Endothelial cell of umbilical vein (primary cell): ENCODE data around the gene CALN1. TPM values are rescaled to one million over a fixed set of nuclear protein-coding genes. Genes with fewer than 3 reads are reported as not detected.

Experiments used
- BruUV-seq: library from RNA; stranded (reverse); fragments of 400-500 nt; replicated peaks from 2 replicates; lab custom pipeline; 2021; lab: Mats Ljungman, UMichigan
- CTCF ChIA-PET: fragments of 300-600, 350-600 bp; sonication (Branson Sonifier 250); formaldehyde crosslinking; loops from one replicate; lab custom pipeline; 2021; ENCODE audit warnings: antibody characterized with exemption, inconsistent platforms; lab: Charles Lee
- POLR2A ChIA-PET: fragments of 300-600, 350-600 bp; sonication (Branson Sonifier 250); formaldehyde crosslinking; loops from one replicate; lab custom pipeline; 2021; ENCODE audit warnings: antibody characterized with exemption, inconsistent platforms; lab: Charles Lee
- DNase-seq: peaks from one replicate; pipeline ENCODE4 v3.0.0-alpha.2; 2011; ENCODE audit warnings: low read depth, low spot score
- FAIRE-seq: peaks from 2 replicates; lab custom pipeline; 2011; peaks lifted over from hg19 to GRCh38; lab: Jason Lieb, UNC
- H2AFZ ChIP-seq: 2 replicates; pipeline ENCODE4 v1.6.0; 2012; ENCODE audit warnings: low read depth, low read length, control low read depth, inconsistent platforms
- H3K27ac ChIP-seq: 2 replicates; pipeline ENCODE4 v1.5.1; 2011; ENCODE audit warnings: low read depth, mild to moderate bottlenecking, control low read depth, low read length, moderate library complexity; ENCODE audit not compliant: insufficient read depth
- H3K27me3 ChIP-seq, 2 experiments: 2 replicates each; pipeline versions ENCODE4 v1.6.0 to v1.6.1; 2011; ENCODE audit warnings: low read length in 2 of 2, mixed read lengths in 1 of 2; ENCODE audit not compliant: control insufficient read depth in 2 of 2, insufficient read depth in 2 of 2
- H3K36me3 ChIP-seq, 2 experiments: 2 replicates in 1 of 2; 3 replicates in 1 of 2; pipeline ENCODE4 v1.5.1; 2011; ENCODE audit warnings: low read length in 2 of 2, mild to moderate bottlenecking in 1 of 2, moderate library complexity in 1 of 2; ENCODE audit not compliant: control insufficient read depth in 2 of 2, insufficient read depth in 2 of 2; ENCODE audit errors: extremely low read depth in 1 of 2
- H3K4me1 ChIP-seq: 3 replicates; pipeline ENCODE4 v1.5.1; 2011; ENCODE audit warnings: mild to moderate bottlenecking, low read length; ENCODE audit not compliant: control insufficient read depth, insufficient read depth; ENCODE audit errors: extremely low read depth
- H3K4me2 ChIP-seq: 2 replicates; pipeline ENCODE4 v1.6.1; 2011; ENCODE audit warnings: low read length, control low read depth, mixed read lengths; ENCODE audit not compliant: insufficient read depth
- H3K4me3 ChIP-seq, 3 experiments: fragments of 200-600 bp in 1 of 3; sonication (generic), shearing (Covaris generic) in 1 of 3; replicated peaks in 1 of 3; 2 replicates each; pipeline ENCODE4 v1.5.1; 2011 to 2016; ENCODE audit warnings: control low read depth in 3 of 3, low read length in 3 of 3, mild to moderate bottlenecking in 2 of 3, inconsistent platforms in 1 of 3, low read depth in 1 of 3, moderate library complexity in 1 of 3; ENCODE audit not compliant: insufficient read depth in 1 of 3
- H3K79me2 ChIP-seq: 2 replicates; pipeline ENCODE4 v1.6.0; 2012; ENCODE audit warnings: low read length, inconsistent platforms; ENCODE audit not compliant: control insufficient read depth, insufficient read depth
- H3K9ac ChIP-seq: replicated peaks from 2 replicates; pipeline ENCODE3; 2011; ENCODE audit warnings: low read length, control low read depth; ENCODE audit not compliant: insufficient read depth; ENCODE audit errors: extremely low read depth
- H3K9me1 ChIP-seq: replicated peaks from 3 replicates; pipeline ENCODE4 v1.6.0; 2011; ENCODE audit warnings: mild to moderate bottlenecking, low read length; ENCODE audit not compliant: control insufficient read depth, insufficient read depth; ENCODE audit errors: extremely low read depth
- H3K9me3 ChIP-seq: replicated peaks from 2 replicates; pipeline ENCODE4 v1.5.1; 2012; ENCODE audit warnings: low read length, inconsistent platforms; ENCODE audit not compliant: control insufficient read depth, insufficient read depth
- H4K20me1 ChIP-seq: replicated peaks from 2 replicates; pipeline ENCODE3; 2011; ENCODE audit warnings: mild to moderate bottlenecking, low read length; ENCODE audit not compliant: control insufficient read depth, insufficient read depth; ENCODE audit errors: extremely low read depth
- CTCF ChIP-seq, 2 donors: IDR thresholded peaks; 1 replicate in 1 of 2; 2 replicates in 1 of 2; pipeline ENCODE4 v1.5.1; 2011; ENCODE audit warnings: low read length in 2 of 2, mild to moderate bottlenecking in 2 of 2, moderate library complexity in 2 of 2, control low read depth in 1 of 2, inconsistent platforms in 1 of 2, low read depth in 1 of 2; ENCODE audit not compliant: insufficient read depth in 1 of 2; ENCODE audit errors: extremely low read depth in 1 of 2
- EZH2 ChIP-seq: IDR thresholded peaks from 2 replicates; pipeline ENCODE4 v1.6.1; 2012; ENCODE audit warnings: borderline replicate concordance, low read depth, mild to moderate bottlenecking, moderate library complexity, low read length, inconsistent platforms; ENCODE audit not compliant: severe bottlenecking
- FOS ChIP-seq: IDR thresholded peaks from 2 replicates; pipeline ENCODE4 v1.6.1; 2011; ENCODE audit warnings: mild to moderate bottlenecking, low read length, moderate library complexity, borderline replicate concordance; ENCODE audit not compliant: insufficient read depth
- JUN ChIP-seq: IDR thresholded peaks from 2 replicates; pipeline ENCODE4 v1.6.1; 2011; ENCODE audit warnings: borderline replicate concordance, low read depth; ENCODE audit not compliant: insufficient read length, insufficient read depth
- MAX ChIP-seq: IDR thresholded peaks from 2 replicates; pipeline ENCODE4 v1.6.1; 2011; ENCODE audit not compliant: insufficient read depth, insufficient read length
- MYC ChIP-seq: IDR thresholded peaks from one replicate; pipeline ENCODE4 v1.6.1; 2011; ENCODE audit warnings: mild to moderate bottlenecking, low read depth, low read length
- POLR2A ChIP-seq: IDR thresholded peaks from 2 replicates; pipeline ENCODE4 v1.6.1; 2012; ENCODE audit warnings: low read depth, mild to moderate bottlenecking, control low read depth, low read length
- POLR2AphosphoS5 ChIP-seq: IDR thresholded peaks from 2 replicates; pipeline ENCODE4 v1.6.1; 2012; ENCODE audit warnings: low read depth, mild to moderate bottlenecking, control low read depth, low read length, moderate library complexity; ENCODE audit not compliant: insufficient read depth
- dilution Hi-C: fragments of 300-500 bp; cut with MboI; formaldehyde crosslinking; loops from one replicate; pipeline ENCODE4 v1.15.0; 2019; ENCODE audit warnings: low sequenced_read_pairs; ENCODE audit not compliant: extremely low pct_ligation_motif_present
- intact Hi-C: fragments of 100-400 bp; cut with micrococcal nuclease; formaldehyde crosslinking; loops from one replicate; pipeline ENCODE4 v1.10.0; 2022
- polyA plus RNA-seq, 4 experiments: library from polyadenylated mRNA; depleted of rRNA in 3 of 4; stranded (reverse) in 3 of 4; unstranded in 1 of 4; fragments of >200 nt; gene quantifications; 2 replicates each; pipeline versions ENCODE4 v1.2.1 to v1.2.3, GENCODE V29; 2011 to 2012; ENCODE audit warnings: missing spikeins in 1 of 4
- total RNA-seq: library from RNA; stranded (reverse); gene quantifications from 2 replicates; pipeline ENCODE4 v1.2.3, GENCODE V29; 2021

The CALN1 gene
- total and polyA plus RNA-seq, 2 donors (not counting 3 experiments of a cell fraction or from before 2014, with no cell fraction given) = not detected

GRCh38 chr7:71896535-71896934, 515.6 kb downstream of the CALN1 start:
- no peak for TF ChIP-seq FOS
- TF ChIP-seq CTCF (IDR thresholded peaks at IDR 0.05; ENCODE audit: extremely low read depth in 1 of 2, insufficient read depth in 1 of 2, low read depth in 1 of 2, low read length in 2 of 2) = no peak
- no peak for TF ChIP-seq POLR2A
- no peak for TF ChIP-seq MYC
- Histone ChIP-seq H3K79me2 (no peaks in the 10 kb centered on the region), H4K20me1 (no peaks in the 10 kb centered on the region), H3K27me3 (no peaks in the 10 kb centered on the region), H2AFZ (no peak overlapping the region), H3K9ac (no peak overlapping the region), H3K4me1 (no peaks in the 10 kb centered on the region), H3K27ac (no peak overlapping the region), H3K4me3 (no peak overlapping the region), H3K9me3 (peaks cover 2% of the 10 kb centered on the region), H3K36me3 (no peaks in the 10 kb centered on the region), H3K9me1 (no peaks in the 10 kb centered on the region), H3K4me2 (no peak overlapping the region)
- dilution Hi-C loops (no loop called here), intact Hi-C loops (no loop called here)
- ChIA-PET CTCF (no interaction called here), POLR2A (no interaction called here)
- no TSS peak for BruUV-seq
- FAIRE-seq = no peak
- no peak for DNase-seq

GRCh38 chr7:71886046-71886445, 526.1 kb downstream of the CALN1 start:
- no peaks in the 10 kb centered on the region for H3K4me1 ChIP-seq
- ChIA-PET POLR2A (no interaction called here), CTCF (no interaction called here)
- no peaks in the 10 kb centered on the region for H3K27me3 ChIP-seq
- no peak for FAIRE-seq
- no TSS peak for BruUV-seq
- TF ChIP-seq FOS (no peak), MAX (no peak), MYC (no peak), EZH2 (no peak), JUN (no peak), POLR2AphosphoS5 (no peak), CTCF (IDR thresholded peaks at IDR 0.05; ENCODE audit: extremely low read depth in 1 of 2, insufficient read depth in 1 of 2, low read depth in 1 of 2, low read length in 2 of 2) (no peak), POLR2A (no peak)
- H3K9me1 ChIP-seq = no peaks in the 10 kb centered on the region
- H4K20me1 ChIP-seq = no peaks in the 10 kb centered on the region
- no peaks in the 10 kb centered on the region for H3K79me2 ChIP-seq
- no peak overlapping the region for H3K4me2 ChIP-seq
- H3K9ac ChIP-seq = no peak overlapping the region
- H3K9me3 ChIP-seq = peaks cover 4% of the 10 kb centered on the region
- no peak overlapping the region for H3K27ac ChIP-seq
- no peak for DNase-seq
- intact Hi-C loops (no loop called here), dilution Hi-C loops (no loop called here)
- no peaks in the 10 kb centered on the region for H3K36me3 ChIP-seq
- no peak overlapping the region for H3K4me3 ChIP-seq
- no peak overlapping the region for H2AFZ ChIP-seq
